GM18508 (cell line): Measurements from ENCODE around the gene ACACB.
"Not testable (repeated sequence)": the region's sequence is repeated elsewhere in the genome, so short reads cannot be mapped to it uniquely, and the experiment has no call there.

ENCODE experiments used
- ATAC-seq: cut with Tn5 transposase; IDR thresholded peaks from one replicate; pipeline ENCODE4 v1.9.1; 2021; ENCODE audit warnings: moderate number of reproducible peaks; ENCODE audit not compliant: insufficient read depth, unreplicated experiment

ACACB gene

GRCh38 chr12:109137055-109137454, 20.7 kb downstream of the ACACB start:
- ATAC-seq = no peak

GRCh38 chr12:109139360-109139759, 23.0 kb downstream of the ACACB start:
- ATAC-seq = no peak

- ATAC-seq = no peak
These were observed 23.4 kb downstream of the ACACB start for GRCh38 chr12:109139791-109140190.

GRCh38 chr12:109140560-109140959, 24.2 kb downstream of the ACACB start:
- no peak for ATAC-seq

GRCh38 chr12:109144224-109144623, 27.8 kb downstream of the ACACB start:
- ATAC-seq = no peak

- ATAC-seq = not testable (repeated sequence)
These were observed 30.7 kb downstream of the ACACB start for GRCh38 chr12:109147126-109147525.

GRCh38 chr12:109147954-109148353, 31.6 kb downstream of the ACACB start:
- no peak for ATAC-seq

GRCh38 chr12:109150124-109150640, 33.8 kb downstream of the ACACB start:
- ATAC-seq = no peak

- no peak for ATAC-seq
These were observed 35.1 kb downstream of the ACACB start for GRCh38 chr12:109151457-109151856.

- ATAC-seq = no peak
These were observed 37.5 kb downstream of the ACACB start for GRCh38 chr12:109153821-109154441.

GRCh38 chr12:109154451-109155438, 38.4 kb downstream of the ACACB start:
- no peak for ATAC-seq

- ATAC-seq = no peak
These were observed 39.6 kb downstream of the ACACB start for GRCh38 chr12:109156036-109156435.

- ATAC-seq = no peak
These were observed 40.2 kb downstream of the ACACB start for GRCh38 chr12:109156586-109156985.

GRCh38 chr12:109157986-109158385, 41.6 kb downstream of the ACACB start:
- no peak for ATAC-seq

GRCh38 chr12:109160433-109160832, 44.0 kb downstream of the ACACB start:
- ATAC-seq = no peak

GRCh38 chr12:109160873-109161272, 44.5 kb downstream of the ACACB start:
- no peak for ATAC-seq

GRCh38 chr12:109162551-109162950, 46.2 kb downstream of the ACACB start:
- ATAC-seq = no peak

- no peak for ATAC-seq
These were observed 46.8 kb downstream of the ACACB start for GRCh38 chr12:109163167-109163566.

GRCh38 chr12:109165599-109165998, 49.2 kb downstream of the ACACB start:
- ATAC-seq = no peak

GRCh38 chr12:109166371-109166770, 50.0 kb downstream of the ACACB start:
- no peak for ATAC-seq

- ATAC-seq = no peak
These were observed 51.4 kb downstream of the ACACB start for GRCh38 chr12:109167781-109168180.
